HG03565 (cell line): ENCODE results near the gene BCL10.

ENCODE experiments used
- ATAC-seq: cut with Tn5 transposase; IDR thresholded peaks from one replicate; pipeline ENCODE4 v1.9.1; 2021; ENCODE audit warnings: mild to moderate bottlenecking, moderate library complexity; ENCODE audit not compliant: unreplicated experiment

Gene BCL10

DNA sequence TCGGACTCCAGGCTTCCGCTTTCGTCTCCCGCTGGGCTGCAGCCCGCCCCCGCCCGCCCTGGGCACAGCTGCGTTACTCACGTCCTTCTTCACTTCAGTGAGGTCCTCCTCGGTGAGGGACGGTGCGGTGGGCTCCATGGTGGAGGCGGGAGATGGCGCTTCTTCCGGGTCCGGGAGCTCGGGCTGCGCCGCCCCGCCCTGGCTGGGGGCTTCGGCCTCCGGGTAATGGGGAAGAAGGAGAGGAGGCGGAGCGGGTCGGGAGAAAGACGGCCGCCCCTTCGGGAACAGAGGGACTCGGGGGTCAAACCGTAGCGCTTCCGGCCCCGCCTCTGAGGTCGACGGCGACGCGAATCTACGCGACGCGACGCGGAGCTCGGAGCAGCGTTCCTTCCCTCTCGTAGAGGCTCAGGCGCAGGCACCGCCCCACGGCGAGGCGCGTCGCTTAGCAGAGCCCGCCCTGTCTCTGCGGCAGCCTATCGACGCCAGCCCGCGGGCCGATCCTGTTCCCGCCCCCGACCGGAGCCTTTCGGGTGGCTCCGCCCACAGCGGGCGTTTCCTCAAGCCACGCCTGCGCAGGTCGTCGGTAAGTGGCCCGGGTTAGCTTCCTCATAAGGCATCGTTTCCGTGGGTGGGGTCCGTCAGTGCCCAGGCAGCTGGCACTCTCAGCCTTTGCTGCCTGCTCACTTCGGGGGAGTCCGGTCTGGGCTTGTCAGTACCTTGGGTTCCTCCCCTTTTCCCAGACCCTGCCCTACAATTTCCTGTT is at the start of gene BCL10:
Gene BCL10 (minus strand): TSS at position 418 of the 763 bp plus-strand sequence. CDS start 280 bp downstream, at position 138.
- peak; percentile 93 for ATAC-seq

- ATAC-seq, result no peak
These were observed 49.5 kb upstream of the BCL10 start for GRCh38 chr1:85325920-85326319.

- no peak for ATAC-seq
These were observed 47.3 kb upstream of the BCL10 start for GRCh38 chr1:85323770-85324169.

GRCh38 chr1:85322655-85323054 is 46.2 kb upstream of the BCL10 start:
- no peak for ATAC-seq

DNA sequence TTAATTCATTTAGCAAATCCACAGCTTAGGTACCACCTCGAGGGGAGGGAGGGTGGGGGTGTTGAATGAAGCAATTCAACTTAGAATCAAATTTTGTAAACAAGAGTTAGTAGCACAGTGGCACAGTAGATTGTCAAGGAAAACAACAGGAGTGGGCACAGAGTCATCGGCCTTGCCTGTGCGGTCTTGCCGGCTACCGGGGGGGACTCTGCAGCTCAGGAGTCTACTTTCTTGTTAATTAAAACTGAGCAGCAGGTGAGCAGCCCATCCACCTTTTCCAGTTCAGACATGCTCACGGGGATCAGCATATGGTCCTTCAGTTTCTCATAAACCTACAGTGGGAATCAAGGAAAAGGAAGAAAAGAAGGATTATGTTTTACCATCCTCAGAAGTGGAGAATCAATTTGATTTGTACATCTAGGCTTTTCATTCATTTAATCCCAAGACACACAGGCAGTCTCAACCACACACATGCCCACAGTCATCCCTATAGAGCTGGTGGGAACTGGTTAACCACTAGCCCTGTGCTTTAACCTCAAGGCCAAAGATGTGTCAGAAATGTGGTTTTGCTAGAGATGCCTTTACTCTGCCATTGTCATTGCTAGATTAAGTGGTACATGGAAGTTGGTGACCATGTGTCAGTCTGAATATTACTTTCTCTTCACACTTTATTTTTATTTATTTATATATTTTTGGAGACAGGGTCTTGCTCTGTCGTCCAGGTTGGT is 45.0 kb upstream of the BCL10 start:
- peak; percentile 80 for ATAC-seq

DNA sequence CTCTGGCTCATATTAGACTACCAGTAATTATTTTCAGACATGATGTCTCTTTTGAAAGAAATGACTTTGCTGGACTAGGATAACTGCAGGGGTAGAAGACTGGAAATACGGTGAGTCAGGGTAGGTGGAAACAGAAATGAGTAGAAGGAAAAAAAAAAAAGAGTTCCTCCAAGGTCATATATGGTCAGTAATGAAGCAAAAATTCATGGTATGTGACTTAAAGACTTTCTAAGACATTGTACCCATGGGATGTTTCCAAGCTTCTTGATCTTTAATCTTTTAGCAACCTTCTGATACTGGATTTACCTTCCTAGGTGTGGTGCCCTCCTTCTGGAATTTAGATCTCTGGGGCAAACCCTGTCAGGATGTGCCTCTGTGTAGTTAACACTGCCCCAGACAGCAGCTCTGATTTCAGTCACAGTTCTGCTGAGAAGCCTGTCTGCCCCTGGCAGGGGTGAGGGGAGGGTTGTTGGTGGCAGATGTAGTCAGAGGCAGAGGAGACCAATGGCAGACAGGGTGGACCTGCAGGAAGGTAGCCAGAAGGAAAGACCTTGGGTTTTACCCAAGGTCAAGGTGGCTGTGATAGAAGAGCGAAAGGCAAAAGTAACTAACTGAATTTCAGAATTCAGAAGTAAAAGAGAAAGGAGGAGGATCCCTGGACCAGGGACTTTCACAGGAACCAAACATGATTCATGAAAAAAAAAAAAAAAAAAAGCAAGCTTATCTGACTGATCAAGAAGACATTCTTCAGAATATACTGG is 44.1 kb upstream of the BCL10 start:
- no peak for ATAC-seq

DNA sequence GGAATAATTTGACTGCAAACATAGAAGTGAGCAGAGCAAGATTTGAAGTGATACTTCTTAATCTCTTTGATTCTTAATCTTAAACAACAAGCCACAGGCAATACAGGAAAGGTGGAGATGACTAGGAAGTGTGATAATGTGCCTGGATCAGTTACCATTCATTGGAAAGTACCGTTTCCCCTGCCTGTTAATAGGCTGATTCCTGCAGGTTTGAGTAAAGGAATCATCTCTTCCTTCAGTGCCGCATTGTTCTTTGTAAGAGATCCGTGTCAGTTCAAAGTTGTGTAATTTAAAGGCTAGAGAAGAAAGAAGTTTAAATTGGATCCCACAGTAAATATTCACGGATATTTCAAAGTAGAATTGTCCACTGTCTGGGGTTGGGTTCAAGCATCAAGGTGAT is 43.5 kb upstream of the BCL10 start:
- ATAC-seq, result no peak

- no peak for ATAC-seq
These were observed 43.1 kb upstream of the BCL10 start for GRCh38 chr1:85319491-85319890.

DNA sequence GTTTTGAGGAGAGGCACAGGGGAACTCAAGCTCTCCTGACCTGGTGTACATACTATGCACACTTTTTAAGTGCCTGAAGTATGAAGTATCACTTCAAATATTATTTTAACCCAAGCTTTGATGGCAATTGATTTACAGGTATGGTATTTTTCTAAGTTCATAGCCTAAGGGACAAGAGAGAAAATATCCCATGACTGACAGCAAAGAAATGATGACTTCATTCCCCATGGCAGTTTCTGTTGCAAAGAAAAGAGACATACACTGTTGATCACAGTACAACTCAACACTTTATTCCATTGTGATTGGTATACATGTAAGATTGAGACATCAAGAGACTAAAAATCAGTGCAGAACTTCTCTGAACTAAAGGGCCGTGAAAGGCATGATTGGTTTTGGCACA is 41.8 kb upstream of the BCL10 start:
- no peak for ATAC-seq

GRCh38 chr1:85317560-85317959 is 41.1 kb upstream of the BCL10 start:
- no peak for ATAC-seq

- ATAC-seq, result no peak
These were observed 39.9 kb upstream of the BCL10 start for GRCh38 chr1:85316321-85316720.

- ATAC-seq, result no peak
These were observed 39.4 kb upstream of the BCL10 start for GRCh38 chr1:85315789-85316188.

GRCh38 chr1:85314726-85315125 is 38.3 kb upstream of the BCL10 start:
- ATAC-seq, result no peak

DNA sequence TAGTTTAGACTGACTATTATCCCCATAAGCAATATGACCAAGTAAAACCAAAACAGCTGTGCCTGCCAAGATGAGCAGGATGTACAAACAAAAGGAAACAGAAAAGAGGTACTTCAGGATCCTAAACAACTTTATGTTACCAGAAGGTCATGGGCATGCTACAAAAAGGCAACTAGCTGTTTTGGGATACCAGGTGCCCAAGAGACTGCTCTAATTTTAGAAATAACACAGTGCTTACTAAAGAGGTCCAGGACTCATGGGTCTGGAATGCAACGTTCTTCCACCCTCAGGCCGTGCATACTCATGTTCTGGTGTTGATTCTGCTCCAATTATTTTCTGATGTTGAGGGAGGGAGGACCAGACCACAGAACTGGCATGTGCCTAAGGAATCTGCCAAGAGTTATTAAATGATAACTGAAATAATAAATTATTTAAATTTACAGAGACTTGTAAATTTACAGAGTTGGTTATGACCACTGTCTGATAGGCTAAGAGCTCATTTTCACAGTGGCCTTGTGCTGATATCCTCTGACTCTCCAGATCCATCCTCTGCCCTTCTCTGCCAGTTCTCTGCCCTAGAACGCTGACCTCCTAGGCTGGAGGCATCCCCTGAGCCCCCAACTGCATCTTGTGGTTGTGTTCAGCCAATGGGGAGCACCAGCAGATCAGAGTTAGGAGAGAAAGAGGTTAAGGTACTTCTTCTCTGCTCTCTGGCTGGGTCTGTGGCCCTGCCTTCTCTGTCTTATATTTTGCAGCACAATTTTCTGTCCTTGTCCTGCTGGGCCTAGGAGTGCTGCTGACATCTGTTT is 37.7 kb upstream of the BCL10 start:
- ATAC-seq, result no peak

- ATAC-seq, result no peak
These were observed 35.4 kb upstream of the BCL10 start for GRCh38 chr1:85311818-85312217.

DNA sequence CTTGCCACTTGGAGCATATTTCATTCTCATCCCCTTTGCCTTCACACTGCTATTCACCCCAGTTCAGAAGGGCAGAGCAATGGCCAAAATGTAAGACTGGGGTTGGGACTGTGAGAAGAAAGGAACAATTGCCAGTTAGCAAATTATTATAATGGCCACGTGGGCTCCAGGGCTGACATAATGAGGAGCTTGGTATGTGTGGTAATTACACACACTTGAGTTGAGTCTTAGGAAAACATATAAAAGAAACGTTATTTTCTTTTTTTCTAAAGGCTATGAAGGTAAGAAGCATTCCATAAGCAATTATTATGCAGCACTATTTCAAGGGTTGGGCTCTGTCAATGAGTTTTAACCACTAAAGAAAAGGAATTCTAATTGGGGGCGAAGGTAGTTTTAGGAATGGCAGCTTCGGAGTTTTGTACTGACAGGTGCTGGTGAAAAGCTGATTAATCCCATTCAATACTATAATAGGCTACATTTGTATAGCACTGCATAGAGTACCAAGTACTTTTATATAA is 32.5 kb upstream of the BCL10 start:
- ATAC-seq, result no peak

GRCh38 chr1:85307987-85308832 is 31.8 kb upstream of the BCL10 start:
- ATAC-seq, result peak; percentile 73

- no peak for ATAC-seq
These were observed 29.8 kb upstream of the BCL10 start for GRCh38 chr1:85306236-85306635.

- no peak for ATAC-seq
These were observed 27.2 kb upstream of the BCL10 start for GRCh38 chr1:85303440-85304162.
